Stimulated activated CD4-positive, alpha-beta T cell treated with anti-CD3 and anti-CD28 coated beads, Interleukin-4, amount 100 ng/mL, for 1 hour (primary cell): Measurements from ENCODE around the gene ACTR3.
"Not testable (repeated sequence)": the region's sequence is repeated elsewhere in the genome, so short reads cannot be mapped to it uniquely, and the experiment has no call there.

Experiments used
- DNase-seq: peaks from one replicate; pipeline ENCODE4 v3.0.0-alpha.2; 2020

The ACTR3 gene

GRCh38 chr2:113889471-113890252 is at the start of gene ACTR3:
Gene ACTR3 (plus strand): TSS chr2:113890089. CDS start chr2:113890280, 191 bp downstream.
- peak; percentile 97 for DNase-seq

GRCh38 chr2:113840518-113840917 is 49.4 kb upstream of the ACTR3 start:
- DNase-seq, result no peak

DNA sequence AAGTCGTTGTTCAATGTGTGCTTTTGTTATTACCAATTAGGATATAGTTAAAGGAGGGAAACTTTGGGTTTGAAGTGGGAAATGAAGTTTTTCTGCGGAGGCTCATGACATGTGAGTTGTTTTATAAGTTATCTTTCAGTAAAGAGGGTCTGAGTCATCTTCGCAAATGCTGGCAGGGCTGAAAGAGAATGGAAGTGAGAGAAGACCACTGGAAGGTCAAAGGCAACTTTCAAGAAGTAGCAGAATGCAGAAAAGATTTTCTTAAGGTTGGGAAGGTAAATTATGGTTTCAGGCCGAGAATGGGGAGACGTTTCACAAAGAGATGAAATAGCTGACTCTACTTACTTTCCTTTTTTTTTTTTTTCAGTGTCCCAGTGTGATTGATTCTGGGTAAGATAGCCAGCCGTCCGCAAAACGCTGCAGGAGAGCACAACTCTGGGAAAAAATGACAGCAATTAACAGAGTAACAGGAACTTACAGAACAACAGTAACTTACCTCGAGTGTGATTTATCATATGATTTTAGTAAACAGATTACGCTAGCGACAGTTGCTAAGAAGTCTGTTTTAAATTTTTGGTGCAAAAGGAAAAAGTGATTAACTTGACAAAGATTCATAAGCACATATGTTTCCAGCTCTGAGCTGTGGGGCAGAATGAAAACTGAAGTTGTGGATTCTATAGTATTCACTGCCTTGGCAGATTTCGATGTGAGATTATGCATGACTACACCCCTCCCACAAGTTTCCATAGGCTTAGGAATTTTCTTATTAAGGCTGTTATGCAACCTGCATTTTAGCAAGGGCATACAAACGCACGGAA is 46.8 kb upstream of the ACTR3 start:
- DNase-seq, result no peak

GRCh38 chr2:113843737-113844050 is 46.2 kb upstream of the ACTR3 start:
- DNase-seq, result not testable (repeated sequence)

DNA sequence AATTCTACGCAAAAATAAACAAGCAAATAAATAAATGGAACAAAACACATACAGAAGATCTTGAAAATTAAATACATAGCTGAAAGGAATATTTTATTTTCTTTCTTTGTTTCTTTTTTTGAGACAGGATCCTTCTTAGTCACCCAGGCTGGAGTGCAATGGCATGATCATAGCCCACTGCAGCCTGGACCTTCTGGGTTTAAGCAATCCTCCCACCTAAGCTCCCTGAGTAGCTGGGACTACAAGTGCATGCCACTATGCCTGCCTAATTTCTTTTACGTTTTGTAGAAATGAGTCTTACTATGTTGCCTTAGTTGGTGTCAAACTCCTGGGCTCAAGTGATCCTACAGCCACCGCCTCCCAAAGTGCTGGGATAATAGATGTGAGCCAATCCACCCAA is 44.6 kb upstream of the ACTR3 start:
- no peak for DNase-seq

DNA sequence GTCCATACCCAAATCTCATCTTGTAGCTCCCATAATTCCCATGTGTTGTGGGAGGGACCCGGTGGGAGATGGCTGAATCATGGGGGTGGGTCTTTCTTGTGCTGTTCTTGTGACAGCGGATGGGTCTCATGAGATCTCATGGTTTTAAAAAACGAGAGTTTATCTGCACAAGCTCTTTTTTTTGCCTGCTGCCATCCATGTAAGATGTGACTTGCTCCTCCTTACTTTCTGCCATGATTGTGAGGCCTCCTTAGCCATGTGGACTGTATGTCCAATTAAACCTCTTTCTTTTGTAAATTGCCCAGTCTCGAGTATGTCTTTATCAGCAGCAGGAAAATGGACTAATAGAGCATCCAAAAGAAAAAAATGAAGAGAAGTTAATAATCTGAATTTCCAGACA is 44.1 kb upstream of the ACTR3 start:
- DNase-seq, result not testable (repeated sequence)

- DNase-seq, result no peak
These were observed 43.5 kb upstream of the ACTR3 start for GRCh38 chr2:113846429-113846828.

DNA sequence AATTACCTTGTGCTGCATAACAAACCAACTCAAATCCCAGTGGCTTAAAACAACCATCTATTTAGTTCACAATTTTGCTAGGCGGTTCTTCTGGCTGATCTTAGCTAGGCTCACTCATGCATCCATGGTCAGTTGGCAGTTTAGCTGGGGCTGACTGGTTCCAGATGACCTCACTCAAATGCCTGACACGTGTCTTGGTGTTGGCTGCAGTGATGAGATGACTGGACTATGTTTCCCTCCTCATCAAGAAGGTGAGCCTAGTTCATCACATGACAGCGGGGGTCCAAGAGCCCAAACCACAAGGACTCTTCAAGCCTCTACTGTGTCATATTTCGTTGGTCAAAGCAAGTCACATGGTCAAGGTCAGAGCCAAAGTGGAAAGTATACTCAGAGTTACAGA is 42.7 kb upstream of the ACTR3 start:
- DNase-seq, result no peak

DNA sequence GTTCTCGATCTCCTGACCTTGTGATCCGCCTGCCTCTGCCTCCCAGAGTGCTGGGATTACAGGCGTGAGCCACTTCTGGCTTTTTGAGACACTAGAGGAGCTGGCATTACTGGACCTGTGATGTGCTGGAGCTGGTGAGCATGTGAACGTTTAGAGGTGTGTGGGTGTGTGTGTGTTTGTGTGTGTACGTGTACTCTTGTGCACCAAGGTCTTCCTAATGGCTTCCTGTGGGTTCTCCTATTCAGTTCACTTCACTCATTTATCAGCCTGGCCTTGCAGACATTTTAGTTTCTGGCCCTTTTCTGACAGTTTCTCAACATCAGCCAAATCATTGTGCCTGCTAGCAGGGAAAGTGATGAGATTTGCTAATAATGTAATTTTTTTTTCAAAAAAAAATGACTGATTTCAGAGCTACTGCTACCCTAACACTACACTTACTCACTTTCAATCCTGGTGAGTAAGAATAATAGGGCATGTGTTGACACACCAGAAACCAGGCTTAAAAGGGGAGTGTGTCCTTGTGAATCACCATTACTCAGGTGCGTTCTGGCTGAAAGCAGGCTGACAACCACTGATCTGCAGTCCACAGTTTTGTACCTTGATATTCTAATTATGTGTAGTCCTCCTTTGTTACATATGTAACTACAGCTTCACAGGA is 41.0 kb upstream of the ACTR3 start:
- DNase-seq, result peak; percentile 4

DNA sequence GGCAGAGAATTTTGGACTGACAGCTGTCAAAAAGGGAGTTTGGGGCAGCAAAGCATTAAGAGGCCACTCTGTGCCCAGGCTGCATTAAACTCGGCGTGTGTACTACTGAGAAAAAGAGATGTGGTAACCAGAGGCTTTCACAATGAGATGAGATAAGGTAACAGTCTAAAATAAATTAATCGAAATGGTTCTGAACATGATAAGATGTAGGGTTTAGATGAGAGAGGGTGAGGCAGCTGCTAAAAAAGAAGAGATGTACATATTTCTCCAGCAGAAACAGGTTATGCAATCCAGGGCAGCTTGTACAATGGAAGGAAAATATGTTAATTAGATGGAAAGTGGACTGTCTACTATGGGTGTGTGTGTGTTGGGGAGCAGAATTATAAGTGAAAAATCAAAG is 39.2 kb upstream of the ACTR3 start:
- DNase-seq, result no peak

- no peak for DNase-seq
These were observed 38.2 kb upstream of the ACTR3 start for GRCh38 chr2:113851640-113852039.

DNA sequence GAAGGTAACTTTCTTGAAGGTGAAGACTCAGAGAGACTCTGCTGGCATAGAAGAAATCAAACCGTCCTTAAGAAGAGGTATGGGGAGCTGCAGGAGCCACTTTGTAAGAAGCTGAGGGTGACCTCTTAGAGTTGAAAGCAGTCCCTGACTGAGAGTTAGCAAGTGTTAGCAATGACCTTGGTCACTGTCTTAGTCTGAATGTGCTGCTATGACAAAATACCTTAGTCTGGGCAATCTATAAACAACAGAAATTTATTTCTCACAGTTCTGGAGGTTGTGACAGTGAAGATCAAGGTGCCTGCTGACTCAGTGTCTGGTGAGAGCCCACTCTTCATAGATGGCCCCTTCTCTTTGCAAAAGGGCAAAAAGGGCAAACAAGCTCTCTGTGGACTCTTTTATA is 35.7 kb upstream of the ACTR3 start:
- no peak for DNase-seq

- DNase-seq, result no peak
These were observed 34.7 kb upstream of the ACTR3 start for GRCh38 chr2:113854970-113855740.

- no peak for DNase-seq
These were observed 32.4 kb upstream of the ACTR3 start for GRCh38 chr2:113857464-113857863.

DNA sequence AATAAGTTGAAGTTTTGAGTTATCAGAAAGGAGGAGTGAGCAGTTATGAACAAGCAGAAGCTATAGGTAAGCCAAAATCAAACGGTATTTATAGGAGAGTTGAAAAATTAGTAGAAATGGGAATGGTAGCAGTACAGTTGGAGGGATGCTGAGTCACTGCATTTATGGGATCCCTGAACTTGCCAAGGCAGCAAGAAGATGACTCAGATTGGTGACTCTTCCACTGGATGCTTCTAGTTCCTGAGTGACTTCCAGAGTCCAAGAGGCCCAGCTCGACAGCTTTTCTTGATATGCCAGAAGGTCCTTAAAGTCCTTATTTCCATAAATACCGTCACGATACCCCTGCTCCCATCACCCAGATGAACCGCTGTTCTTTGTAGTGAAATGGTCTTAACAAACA is 31.1 kb upstream of the ACTR3 start:
- no peak for DNase-seq

GRCh38 chr2:113861740-113862139 is 28.1 kb upstream of the ACTR3 start:
- DNase-seq, result no peak

DNA sequence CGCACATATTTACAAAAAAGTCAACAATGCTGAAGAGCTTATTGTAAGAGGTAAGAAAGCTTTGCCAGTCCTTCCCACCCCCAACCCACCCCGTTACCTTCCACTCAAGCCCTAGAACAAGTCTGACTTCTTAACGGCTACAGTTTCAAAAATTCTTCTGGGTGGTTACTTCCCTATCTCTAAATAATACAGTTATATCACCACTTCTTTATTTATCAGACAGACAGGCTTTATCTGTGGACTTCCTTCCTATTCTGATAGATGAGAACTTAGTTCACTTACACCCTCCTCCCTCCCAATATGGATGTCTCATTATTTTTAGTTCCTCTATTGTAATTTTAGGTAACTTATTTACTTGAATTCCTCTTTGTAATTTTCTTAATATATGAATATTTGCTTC is 26.7 kb upstream of the ACTR3 start:
- DNase-seq, result no peak

DNA sequence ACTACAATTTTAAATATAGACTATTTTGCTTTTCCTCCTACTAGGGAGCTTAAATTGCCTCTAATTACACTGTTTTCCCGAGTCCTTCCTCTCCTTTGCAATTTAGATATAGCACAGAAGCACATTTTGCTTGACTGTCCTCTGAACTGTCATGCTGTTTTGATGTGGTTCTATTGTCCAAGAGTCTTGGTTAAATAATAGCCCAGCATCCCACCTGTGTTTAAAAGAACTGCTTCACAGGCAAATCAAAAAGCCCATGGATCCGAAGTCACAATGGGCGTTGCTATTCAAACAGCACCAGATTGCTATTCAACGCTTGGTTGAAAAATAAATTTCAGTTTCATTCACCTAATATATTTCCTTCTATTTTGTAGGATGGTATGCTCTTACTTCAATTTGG is 22.3 kb upstream of the ACTR3 start:
- DNase-seq, result no peak

- DNase-seq, result no peak
These were observed 20.6 kb upstream of the ACTR3 start for GRCh38 chr2:113869253-113869652.

DNA sequence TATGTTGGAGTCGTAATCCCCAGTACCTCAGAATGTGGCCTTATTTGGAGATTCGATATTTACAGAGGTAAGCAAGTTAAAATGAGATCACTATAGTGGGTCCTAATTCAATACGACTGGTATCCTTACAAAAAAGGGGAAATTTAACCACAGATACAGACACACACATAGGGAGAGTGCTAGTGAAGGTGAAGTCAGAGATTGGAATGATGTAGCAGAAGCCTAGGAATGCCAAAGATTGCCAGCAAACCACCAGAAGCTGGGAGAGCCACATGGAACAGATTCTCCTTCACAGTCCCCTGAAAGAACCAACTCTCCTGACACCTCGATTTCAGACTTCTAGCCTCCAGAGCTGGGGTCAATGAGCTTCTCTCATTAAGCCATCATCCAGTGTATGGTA is 17.7 kb upstream of the ACTR3 start:
- no peak for DNase-seq

GRCh38 chr2:113873867-113874266 is 16.0 kb upstream of the ACTR3 start:
- DNase-seq, result no peak

DNA sequence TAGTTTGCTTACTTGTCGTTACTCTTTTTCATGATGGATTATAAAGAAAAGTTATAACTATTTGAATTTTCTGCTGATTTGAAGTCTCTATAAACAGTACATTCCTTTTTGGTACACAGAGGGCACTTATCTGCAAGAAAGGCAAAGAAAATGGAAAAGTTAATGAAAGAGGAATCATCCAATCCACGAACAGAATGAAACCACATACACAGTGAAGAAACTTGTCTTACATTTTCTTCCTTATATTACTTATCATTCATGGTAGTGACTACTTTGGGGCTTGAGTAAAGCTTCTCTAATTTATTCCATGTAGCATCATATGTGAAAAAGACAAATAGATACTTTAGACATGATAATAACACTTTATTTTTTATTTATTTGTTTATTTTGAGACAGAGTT is 14.8 kb upstream of the ACTR3 start:
- DNase-seq, result no peak
